GM13977 (cell line): ENCODE measurements around the gene PHPT1.
"Not testable (repeated sequence)": the region's sequence is repeated elsewhere in the genome, so short reads cannot be mapped to it uniquely, and the experiment has no call there.

ENCODE experiments used
- DNase-seq: peaks from one replicate; pipeline ENCODE4 v3.0.0; 2012; ENCODE audit warnings: low spot score
- in situ Hi-C: fragments of 300-500 bp; cut with MboI; formaldehyde crosslinking; loops from one replicate; pipeline ENCODE4 v1.12.0; 2022; ENCODE audit warnings: low sequenced_read_pairs, low pct_unique_long_range_greater_than_20kb, mixed read lengths, inconsistent platforms; ENCODE audit not compliant: unreplicated experiment
- TF ChIP-seq, protein P1 (sequence below): IDR thresholded peaks from 2 replicates; pipeline ENCODE4 v1.5.1; 2012; ENCODE audit warnings: mild to moderate bottlenecking, control low read depth; ENCODE audit not compliant: insufficient read depth; ENCODE audit errors: extremely low read depth, missing control alignments

PHPT1 gene

DNA sequence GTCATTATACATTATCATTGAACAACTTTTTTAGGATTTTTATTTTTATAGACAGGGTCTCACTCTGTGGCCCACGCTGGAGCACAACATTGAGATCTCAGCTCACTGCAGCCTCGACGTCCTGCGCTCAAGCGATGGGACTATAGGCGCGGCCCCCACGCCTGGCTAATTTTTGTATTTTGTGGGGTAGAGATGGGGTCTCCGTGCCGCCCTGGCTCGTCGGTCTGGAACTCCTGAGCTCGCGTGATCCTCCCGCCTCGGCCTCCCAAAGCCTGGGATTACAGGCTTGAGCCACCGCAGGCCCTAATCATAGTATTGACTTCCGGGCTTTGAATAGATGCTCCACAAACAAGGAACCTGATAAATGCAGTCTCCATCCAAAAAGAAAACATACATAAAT lies 18.3 kb downstream of the PHPT1 start:
- TF ChIP-seq, protein P1, sequence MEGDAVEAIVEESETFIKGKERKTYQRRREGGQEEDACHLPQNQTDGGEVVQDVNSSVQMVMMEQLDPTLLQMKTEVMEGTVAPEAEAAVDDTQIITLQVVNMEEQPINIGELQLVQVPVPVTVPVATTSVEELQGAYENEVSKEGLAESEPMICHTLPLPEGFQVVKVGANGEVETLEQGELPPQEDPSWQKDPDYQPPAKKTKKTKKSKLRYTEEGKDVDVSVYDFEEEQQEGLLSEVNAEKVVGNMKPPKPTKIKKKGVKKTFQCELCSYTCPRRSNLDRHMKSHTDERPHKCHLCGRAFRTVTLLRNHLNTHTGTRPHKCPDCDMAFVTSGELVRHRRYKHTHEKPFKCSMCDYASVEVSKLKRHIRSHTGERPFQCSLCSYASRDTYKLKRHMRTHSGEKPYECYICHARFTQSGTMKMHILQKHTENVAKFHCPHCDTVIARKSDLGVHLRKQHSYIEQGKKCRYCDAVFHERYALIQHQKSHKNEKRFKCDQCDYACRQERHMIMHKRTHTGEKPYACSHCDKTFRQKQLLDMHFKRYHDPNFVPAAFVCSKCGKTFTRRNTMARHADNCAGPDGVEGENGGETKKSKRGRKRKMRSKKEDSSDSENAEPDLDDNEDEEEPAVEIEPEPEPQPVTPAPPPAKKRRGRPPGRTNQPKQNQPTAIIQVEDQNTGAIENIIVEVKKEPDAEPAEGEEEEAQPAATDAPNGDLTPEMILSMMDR = no peak
- DNase-seq = no peak
- in situ Hi-C loops = no loop called here

DNA sequence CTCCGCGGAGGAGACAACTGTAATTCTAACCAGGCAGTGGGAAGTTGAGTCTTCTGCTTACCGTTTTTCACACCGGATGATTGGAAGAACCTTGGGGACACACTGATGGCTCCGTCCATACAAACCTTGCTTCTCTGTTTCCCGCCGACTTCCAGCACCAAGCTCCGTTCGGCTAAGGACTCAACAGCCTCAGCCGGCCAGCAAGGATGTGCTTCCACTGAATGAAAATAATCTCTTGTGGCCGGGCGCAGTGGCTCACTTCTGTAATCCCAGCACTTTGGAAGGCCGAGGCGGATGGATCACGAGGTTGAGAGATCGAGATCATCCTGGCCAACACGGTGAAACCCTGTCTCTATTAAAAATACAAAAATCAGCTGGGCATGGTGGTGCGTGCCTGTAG lies 18.7 kb downstream of the PHPT1 start:
- no peak for DNase-seq
- TF ChIP-seq, protein P1 = no peak
- in situ Hi-C loops = no loop called here

DNA sequence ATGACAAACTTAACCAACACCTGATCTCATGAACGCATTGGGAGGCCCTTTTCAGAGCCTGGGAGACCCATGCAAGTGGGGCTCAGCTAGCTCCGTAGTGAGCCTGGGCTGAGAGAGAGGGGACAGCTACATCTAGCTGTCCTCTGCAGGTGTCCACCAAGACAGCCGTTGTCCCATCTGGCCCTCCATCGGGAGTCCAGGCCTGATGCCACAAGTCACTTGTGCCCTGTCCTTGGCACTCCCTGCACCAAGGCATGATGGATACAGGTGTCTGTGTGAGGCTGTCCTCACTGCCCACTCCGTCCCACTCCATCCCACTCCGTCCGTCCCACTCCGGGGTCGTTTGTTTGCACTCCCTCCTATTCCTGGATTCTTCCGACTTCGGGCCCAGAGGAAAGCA lies 19.4 kb downstream of the PHPT1 start:
- no peak for DNase-seq
- in situ Hi-C loops = no loop called here
- TF ChIP-seq, protein P1 = no peak

DNA sequence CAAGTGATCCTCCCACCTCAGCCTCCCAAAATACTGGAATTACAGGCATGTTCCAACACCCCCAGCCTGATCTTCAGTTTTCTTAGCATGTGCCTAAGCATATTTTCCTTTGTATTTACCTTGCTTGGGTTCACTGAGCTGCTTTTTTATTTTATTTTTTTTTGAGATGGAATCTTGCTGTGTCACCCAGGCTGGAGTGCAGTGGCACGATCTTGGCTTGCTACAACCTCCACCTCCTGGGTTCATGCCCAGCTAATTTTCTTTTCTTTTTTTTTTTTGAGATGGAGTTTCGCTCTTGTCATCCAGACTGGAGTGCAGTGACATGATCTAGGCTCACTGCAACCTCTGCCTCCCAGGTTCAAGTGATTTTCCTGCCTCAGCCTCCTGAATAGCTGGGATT lies 20.4 kb downstream of the PHPT1 start:
- in situ Hi-C loops, DNase-seq: not testable (repeated sequence)

DNA sequence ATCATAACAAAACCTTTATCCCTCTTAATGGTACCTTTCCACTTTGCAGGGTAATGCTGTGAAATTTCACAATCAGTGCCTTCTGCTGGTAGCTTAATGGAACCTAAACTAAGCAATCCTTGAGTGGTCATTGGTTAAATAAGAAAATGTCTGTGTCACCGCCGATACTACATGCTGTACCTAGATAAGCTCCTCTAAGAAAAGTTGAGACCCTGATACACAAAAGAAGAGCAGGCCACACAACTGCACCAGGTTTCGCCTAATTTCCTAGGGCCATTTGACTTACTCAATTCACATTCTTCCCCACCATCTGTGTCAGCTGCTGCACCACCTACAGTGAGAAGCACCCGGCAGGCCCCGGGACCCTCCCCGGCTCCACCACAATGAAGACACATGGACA lies 25.9 kb downstream of the PHPT1 start:
- in situ Hi-C loops = no loop called here
- TF ChIP-seq, protein P1 = no peak
- DNase-seq = no peak

DNA sequence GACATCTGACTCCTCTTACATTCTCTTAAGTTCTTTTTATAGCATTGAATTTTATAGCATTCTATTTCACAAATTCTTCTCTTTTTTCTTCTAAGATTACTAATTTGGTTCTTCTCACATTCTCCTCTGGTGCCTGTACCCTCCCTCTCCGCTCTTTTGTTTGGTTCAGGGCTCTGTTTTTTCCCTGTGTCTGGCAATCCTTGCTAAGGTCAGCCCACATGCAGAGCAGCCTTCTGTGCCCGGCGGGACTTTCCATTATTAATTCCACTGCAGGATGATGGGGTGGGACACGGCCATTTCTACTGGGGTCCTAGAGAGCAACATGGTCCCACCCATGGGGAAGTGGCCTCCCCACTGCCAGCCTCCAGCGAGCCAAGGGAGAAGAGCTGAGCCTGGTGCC lies 27.3 kb downstream of the PHPT1 start:
- no peak for DNase-seq
- TF ChIP-seq, protein P1 = no peak
- in situ Hi-C loops = no loop called here

DNA sequence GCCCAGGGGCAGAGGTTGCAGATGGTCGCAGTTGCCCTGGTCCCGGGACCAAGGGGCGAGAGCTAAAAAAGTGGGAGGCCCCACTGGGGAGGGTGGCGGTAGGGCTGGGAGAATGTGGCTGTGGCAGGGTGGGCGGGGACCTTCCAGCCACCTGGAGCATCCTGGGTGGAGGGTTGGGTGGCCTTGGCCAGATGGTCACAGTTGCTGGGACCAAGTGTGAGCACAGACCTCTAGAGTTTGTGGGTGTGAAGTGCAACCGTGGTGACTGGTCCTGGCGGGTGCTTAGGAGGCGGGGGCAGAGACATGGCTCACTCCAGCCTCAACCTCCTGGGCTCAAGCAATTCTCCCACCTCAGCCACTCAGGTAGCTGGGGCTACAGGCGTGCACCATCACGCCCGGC lies 31.4 kb downstream of the PHPT1 start:
- in situ Hi-C loops = no loop called here
- DNase-seq = peak; percentile 59
- TF ChIP-seq, protein P1 = no peak

DNA sequence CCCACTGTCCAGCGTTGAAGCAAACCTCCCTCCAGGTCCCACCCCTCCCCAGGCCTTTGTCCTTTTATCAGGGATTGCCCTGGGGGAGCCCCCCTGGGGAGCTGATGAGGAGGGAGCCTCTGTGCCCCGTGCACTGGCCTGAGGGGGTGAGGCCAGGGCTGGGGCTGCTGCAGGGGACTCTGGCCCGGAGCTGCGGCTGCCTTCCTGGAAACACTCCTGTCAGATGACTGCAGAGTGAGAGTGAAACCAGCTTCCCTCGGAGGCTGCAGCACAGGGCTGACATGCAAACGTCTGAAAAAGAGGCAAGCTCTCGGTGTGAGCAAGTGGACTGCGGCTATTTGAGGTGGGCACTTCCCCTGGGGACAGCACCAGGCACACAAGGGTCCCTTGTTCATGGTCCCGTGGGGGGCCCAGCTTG lies 32.5 kb downstream of the PHPT1 start:
- TF ChIP-seq, protein P1 = no peak
- DNase-seq = peak; percentile 64
- in situ Hi-C loops = no loop called here
